Measurements from ENCODE around the gene BMI1. TPM values are rescaled to one million over a fixed set of nuclear protein-coding genes. Genes with fewer than 3 reads are reported as not detected.

BMI1 gene
- total RNA-seq, 4 donors from 2014 or later, result 55.4 to 76.1 (median 62.6) TPM

- no peak for TF ChIP-seq CTCF (IDR thresholded peaks at IDR 0.05)
- no peak for ATAC-seq (ENCODE audit: low FRiP score)
- DNase-seq (ENCODE audit: low spot score), result no peak
Observed at GRCh38 chr10:22344249-22344648, 23.4 kb downstream of the BMI1 start.

- ATAC-seq (ENCODE audit: low FRiP score), result no peak
- DNase-seq (ENCODE audit: low spot score), result no peak
Observed at GRCh38 chr10:22344781-22345300, 23.9 kb downstream of the BMI1 start.

GRCh38 chr10:22345301-22346095 is 24.6 kb downstream of the BMI1 start, which contains the start of gene SPAG6:
SPAG6 (plus strand) TSS chr10:22345496; CDS start chr10:22345612, 116 bp downstream.
- DNase-seq (ENCODE audit: low spot score), result no peak
- no peak for TF ChIP-seq CTCF (IDR thresholded peaks at IDR 0.05)
- no peak for ATAC-seq (ENCODE audit: low FRiP score)

More at GRCh38 chr10:22344781-22345300, 23.9 kb downstream of the BMI1 start:
- TF ChIP-seq CTCF (IDR thresholded peaks at IDR 0.05), result no peak

GRCh38 chr10:22346096-22346661 is 25.3 kb downstream of the BMI1 start:
- no peak for ATAC-seq (ENCODE audit: low FRiP score)
- no peak for DNase-seq (ENCODE audit: low spot score)
- no peak for TF ChIP-seq CTCF (IDR thresholded peaks at IDR 0.05)

- DNase-seq (ENCODE audit: low spot score) (no peak), ATAC-seq (ENCODE audit: low FRiP score) (no peak)
- no peak for TF ChIP-seq CTCF (IDR thresholded peaks at IDR 0.05)
Observed at GRCh38 chr10:22349755-22350154, 28.9 kb downstream of the BMI1 start.

GRCh38 chr10:22351131-22351703 is 30.3 kb downstream of the BMI1 start:
- no peak for TF ChIP-seq CTCF (IDR thresholded peaks at IDR 0.05)
- ATAC-seq (ENCODE audit: low FRiP score) (no peak), DNase-seq (ENCODE audit: low spot score) (no peak)
